HG03175 (cell line): Measurements from ENCODE around the gene APMAP.

ENCODE experiments used
- ATAC-seq: cut with Tn5 transposase; IDR thresholded peaks from one replicate; pipeline ENCODE4 v1.9.1; 2021; ENCODE audit warnings: mild to moderate bottlenecking, moderate library complexity; ENCODE audit not compliant: unreplicated experiment

The APMAP gene

GRCh38 chr20:24915440-24915839, 77.1 kb downstream of the APMAP start:
- no peak for ATAC-seq

- no peak for ATAC-seq
Observed at GRCh38 chr20:24914388-24915241, 77.9 kb downstream of the APMAP start.

- no peak for ATAC-seq
Observed at GRCh38 chr20:24913076-24913628, 79.4 kb downstream of the APMAP start.
